CD4-positive, alpha-beta T cell treated with Interleukin-2 at 100 ng/mL for 4 hours (primary cell): ENCODE data around the gene IER2.
"Not testable (repeated sequence)": the region's sequence is repeated elsewhere in the genome, so short reads cannot be mapped to it uniquely, and the experiment has no call there.

Experiments
- DNase-seq: peaks from one replicate; pipeline ENCODE4 v3.0.0-alpha.2; 2020; ENCODE audit warnings: low spot score

Gene IER2

DNA sequence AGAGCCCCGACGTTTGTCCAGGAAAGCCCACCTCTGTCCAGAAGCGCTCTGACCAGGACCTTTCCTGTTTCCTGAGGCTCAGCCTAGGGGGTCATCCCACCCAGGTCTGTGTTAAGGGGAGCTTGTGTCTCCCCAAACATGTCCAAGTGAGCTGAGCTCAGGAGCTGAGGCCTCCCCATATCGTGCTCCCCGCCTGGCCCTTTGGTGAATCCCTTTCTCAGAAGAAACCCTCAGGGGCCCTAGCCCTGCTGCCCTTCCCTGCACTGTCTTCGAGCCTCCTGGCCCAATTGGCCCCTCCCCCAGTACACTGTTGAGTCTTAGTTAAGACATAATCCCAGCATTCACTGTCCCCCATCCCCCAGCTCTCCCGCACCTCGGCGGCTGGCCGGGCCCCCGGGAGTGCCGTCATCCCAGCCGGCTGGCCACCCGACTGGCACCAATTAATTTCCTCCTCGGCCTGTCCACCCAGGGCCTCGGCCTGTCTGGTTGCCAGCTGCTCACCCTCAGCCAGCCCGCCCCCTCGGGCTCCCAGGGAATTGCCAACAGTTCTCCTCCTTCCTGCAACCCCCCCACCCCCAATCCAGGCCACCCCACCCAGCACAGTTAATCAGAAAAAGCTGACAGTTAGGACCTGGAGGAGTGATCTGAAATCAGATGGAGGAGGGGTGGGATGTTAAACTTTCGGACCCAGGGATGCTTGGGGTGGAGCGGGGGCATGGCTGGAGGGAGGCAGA lies 13.6 kb downstream of the IER2 start:
- peak; percentile 40 for DNase-seq

DNA sequence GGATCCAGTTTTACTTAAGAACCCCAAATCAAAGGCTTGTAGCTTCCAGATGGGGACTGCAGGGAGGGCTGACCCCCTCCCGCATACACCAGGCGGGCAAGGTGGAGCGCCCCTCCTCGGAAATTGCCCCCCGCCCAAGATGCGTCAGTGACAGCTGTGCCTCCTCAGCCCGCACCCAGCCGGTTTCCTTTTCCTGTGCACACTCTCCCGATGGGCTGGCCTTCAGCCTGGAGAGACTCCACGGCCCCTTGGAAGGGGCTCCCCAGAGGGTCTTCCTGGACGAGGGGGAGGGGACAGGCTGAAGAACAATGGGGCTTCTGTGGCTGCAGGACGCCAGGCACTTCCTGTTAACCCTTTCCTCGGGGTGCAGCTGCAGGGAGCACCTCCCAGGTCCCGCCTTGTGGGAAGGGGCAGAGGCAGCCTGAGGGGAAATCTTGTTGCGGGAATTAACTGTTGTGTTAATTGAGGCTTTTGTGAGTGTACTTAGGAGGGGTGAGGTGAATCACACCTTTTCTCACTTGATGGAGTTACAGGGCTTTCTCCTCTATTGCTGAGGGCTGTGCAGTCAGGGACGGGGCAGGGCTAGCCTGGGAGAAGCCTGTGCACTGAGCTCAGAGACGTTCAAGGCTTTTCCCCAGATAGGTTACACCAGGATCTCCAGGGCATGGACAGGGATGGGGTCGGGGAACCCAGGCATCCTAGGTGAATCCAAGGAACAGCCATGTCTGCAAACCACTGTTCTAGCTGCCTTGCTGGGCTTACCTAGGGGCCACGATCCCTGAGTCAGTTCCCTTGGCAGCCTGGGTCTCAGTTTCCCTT lies 14.3 kb downstream of the IER2 start:
- peak; percentile 50 for DNase-seq

DNA sequence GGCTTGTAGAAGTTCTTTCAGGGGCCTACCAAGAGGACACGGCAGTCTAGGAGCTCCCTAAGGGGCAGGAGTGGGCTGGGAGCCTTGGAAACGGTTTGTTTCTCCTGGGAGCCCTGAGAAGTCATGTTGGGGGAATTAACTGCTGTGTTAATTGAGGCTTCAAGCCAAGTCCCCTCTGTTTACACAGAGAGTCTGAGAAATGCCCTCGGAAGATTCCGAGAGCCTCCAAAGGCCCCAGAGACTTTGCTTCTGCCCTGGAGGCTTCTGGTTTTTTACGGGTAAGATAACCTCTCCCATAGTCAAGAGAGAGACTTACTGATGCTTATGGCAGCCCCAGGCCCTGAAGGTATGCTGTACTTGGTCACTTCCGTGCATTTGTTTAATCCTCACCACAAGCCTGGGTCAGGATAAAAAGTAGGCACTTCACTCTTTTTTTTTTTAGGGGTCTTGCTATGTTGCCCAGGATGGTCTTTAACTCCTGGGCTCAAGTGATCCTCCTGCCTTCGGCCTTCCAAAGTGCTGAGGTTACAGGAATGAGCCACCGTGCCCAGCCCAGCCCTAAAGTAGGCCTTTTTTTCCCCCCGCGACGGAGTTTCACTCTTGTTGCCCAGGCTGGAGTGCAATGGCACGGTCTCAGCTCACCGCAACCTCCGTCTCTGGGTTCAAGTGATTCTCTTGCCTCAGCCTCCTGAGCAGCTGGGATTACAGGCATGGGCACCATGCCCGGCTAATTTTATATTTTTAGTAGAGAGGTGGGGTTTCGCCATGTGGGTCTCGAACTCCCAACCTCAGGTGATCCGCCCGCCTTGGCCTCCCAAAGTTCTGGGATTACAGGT lies 15.2 kb downstream of the IER2 start:
- no peak for DNase-seq

DNA sequence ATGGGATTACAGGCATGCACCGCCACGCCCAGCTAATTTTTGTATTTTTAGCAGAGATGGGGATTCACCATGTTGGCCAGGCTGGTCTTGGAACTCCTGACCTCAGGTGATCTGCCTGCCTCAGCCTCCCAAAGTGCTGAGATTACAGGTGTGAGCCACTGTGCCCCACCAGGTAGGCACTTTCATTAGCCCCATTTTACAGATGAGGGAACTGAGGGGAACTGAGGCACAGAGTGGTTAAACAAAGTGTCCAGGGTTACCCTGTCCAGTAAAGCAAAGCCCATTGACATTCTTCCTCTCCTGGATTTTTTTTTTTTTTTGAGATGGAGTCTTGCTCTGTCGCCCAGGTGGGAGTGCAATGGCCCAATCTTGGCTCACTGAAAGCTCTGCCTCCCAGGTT lies 15.9 kb downstream of the IER2 start:
- DNase-seq: not testable (repeated sequence)

DNA sequence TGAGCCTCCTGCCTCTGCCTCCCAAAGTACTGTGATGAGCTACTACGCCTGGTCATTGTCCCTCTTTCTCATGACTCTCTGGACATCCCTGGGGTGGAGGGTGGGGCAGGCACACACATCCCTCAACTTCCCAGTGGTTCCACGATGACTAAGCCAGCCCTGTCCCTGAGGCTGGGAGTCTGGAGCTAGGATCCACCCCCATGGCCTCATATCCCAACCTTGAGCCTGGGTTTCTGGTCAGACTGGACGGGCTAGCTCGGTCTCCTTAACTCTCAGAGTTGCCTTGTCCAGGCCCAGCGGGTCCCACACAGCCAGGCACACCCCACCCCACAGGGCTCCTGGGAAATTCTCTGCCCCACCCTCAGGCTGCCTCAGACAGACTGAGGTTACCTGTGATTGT lies 19.6 kb downstream of the IER2 start:
- DNase-seq: no peak

DNA sequence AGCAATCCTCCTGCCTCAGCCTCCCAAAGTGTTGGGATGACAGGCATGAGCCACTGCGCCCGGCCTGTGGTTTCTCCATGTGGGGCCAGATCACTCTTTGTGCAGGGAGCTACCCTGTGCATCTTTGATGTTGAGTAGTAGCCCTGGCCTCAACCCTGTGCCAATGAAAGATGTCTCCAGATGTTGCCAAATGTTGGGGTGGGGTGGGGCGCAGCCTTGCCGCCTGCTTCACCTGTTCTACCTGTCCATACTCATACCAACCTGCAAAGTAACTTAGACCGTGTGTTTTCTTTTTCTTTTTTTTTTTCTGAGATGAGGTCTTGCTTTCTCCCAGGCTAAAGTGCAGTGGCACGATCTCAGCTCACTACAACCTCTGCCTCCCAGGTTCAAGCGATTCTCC lies 20.9 kb downstream of the IER2 start:
- no peak for DNase-seq

DNA sequence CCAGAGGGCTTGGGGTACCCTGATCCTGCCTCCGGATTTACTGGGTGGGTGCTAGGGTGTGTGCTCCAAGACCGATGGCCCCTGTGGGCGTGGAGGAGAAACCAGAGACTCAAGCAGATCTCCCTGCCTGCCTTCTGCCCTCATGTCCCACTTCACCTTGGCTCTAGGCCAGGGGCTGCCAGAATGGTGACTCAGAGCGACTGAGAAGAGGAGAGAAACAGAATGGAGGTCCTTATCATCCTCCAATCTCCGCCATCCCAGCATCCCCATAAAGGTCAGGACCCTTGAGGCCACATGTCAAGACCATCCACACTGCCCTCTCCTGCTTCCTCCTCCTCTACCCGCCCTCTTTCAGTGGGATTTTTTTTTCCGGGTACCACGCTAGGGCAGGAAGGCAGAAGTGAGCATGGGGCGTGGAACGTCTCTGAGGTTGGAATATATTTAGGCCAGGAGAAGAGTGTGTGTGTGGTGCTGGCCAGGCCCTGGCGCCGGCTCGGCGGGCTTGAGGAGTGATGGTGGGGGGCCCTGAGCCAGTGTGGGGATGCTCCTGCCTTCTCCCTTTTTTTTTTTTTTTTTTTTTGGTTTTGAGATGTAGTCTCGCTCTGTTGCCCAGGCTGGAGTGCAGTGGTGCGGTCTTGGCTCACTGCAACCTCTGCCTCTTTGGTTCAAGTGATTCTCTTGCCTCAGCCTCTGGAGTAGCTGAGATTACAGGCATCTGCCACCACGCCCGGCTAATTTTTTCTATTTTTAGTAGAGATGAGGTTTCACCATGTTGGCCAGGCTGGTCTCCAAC lies 22.3 kb downstream of the IER2 start:
- peak; percentile 90 for DNase-seq

DNA sequence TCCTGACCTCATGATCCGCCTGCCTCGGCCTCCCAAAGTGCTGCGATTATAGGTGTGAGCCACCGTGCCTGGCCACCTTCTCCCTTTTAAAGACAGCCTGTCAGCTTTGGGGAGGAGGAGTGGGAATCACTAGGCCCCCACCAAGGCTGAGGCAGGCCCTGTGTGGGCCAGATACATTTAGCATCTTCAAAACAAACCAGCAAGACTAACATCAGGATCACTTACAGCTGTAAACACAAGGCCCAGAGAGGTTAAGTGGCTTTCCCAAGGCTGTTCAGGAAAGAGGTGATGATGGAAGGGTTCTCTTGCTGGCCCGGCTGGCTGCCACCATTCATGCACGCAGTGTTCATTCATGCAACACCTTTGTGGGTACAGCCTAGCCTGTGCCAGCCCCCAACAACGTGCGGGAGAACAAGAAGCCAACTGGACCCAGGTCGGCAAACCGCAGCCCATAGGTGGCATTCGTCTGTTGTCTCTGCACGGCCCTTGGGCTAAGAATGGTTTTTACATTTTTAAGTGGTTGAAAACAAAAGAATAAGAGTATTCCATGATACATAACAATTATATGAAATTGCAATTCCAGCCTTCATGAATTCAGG lies 23.0 kb downstream of the IER2 start:
- no peak for DNase-seq

DNA sequence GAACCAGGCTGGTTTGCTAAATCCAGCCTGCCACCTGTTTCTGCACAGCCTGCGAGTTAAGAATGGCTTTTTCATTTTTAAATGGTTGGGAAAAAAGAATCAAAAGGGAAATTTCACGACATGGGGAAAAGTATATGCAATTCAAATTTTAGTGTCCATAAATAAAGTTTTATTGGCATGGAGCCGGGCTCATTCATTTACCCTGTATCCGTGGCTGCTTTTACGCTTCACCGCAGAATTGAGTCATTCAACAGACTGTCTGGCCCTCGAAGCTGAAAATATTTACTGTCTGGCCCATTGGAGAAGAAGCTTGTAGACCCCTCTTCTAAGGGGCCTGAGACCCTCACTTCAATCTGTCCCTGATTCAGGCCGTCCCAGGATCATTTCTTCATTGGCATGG lies 26.1 kb downstream of the IER2 start:
- DNase-seq: no peak

DNA sequence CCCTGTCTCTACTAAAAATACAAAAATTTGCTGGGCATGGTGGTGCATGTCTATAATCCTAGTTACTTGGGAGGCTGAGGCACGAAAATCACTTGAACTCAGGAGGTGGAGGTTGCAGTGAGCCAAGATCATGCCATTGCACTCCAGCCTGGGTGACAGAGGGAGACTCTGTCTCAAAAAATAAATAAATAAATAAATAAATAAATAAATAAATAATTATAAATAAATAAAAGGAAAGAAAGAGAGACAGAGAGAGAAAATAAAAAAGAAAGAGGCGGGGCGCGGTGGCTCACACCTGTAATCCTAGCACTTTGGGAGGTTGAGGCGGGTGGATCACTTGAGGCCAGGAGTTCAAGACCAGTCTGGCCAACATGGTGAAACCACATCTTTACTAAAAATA lies 27.4 kb downstream of the IER2 start:
- DNase-seq: not testable (repeated sequence)

DNA sequence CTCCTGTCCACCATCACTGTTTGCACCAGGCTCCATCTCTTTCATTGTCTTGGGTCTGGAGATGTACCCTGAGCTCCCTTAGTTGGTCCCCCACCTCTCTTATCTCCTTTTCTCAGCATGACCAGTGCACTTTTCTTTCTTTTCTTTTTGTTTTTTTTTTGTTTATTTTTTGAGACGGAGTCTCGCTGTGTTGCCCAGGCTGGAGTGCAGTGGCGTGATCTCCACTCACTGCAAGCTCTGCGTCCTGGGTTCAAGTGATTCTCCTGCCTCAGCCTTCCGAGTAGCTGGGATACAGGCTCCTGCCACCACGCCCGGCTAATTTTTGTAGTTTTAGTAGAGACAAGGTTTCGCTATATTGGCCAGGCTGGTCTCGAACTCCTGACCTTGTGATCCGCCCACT lies 28.1 kb downstream of the IER2 start:
- DNase-seq: not testable (repeated sequence)

DNA sequence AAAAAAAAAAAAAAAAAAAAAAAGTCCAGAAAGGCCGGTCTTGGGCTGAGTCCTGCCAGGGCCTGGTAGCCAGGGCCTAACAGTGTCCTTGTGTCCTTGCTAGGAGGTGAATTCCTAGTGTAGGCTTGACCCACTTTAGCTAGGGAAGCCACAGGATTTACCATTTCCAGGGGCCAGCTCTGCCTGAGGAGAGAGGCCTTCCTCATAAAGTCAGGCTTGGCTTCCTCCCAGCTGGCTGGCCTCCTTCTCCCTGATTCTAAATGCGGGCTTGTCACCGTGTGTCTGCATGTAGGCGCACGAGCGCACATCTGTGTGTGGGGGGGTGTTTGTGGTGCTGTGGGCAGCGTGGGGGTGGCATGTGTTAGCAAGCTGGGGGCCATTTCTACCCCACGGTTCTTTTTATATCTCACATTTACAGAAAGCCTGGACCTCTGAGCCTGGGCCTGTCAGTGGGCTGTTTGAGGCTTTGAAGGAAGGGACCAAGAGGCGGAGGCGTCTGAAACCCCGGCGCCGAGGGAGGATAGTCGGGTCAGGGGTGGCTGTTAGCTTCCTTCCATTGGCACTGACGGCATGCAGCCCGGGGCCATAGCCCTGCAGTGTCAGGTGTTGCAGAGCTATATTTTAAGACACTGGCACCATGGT lies 31.7 kb downstream of the IER2 start:
- DNase-seq: peak; percentile 40

DNA sequence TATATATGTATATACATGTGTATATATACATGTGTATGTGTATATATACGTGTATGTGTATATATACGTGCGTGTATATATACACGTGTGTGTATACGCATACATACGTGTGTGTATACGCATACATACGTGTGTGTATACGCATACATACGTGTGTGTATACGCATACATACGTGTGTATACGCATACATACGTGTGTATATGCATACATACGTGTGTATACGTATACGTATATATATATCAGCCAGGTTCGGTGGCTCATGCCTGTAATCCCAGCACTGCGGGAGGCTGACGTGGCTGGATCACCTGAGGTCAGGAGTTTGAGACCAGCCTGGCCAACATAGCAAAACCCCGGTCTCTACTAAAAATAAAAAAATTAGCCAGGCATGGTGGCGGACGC lies 34.7 kb downstream of the IER2 start:
- not testable (repeated sequence) for DNase-seq

DNA sequence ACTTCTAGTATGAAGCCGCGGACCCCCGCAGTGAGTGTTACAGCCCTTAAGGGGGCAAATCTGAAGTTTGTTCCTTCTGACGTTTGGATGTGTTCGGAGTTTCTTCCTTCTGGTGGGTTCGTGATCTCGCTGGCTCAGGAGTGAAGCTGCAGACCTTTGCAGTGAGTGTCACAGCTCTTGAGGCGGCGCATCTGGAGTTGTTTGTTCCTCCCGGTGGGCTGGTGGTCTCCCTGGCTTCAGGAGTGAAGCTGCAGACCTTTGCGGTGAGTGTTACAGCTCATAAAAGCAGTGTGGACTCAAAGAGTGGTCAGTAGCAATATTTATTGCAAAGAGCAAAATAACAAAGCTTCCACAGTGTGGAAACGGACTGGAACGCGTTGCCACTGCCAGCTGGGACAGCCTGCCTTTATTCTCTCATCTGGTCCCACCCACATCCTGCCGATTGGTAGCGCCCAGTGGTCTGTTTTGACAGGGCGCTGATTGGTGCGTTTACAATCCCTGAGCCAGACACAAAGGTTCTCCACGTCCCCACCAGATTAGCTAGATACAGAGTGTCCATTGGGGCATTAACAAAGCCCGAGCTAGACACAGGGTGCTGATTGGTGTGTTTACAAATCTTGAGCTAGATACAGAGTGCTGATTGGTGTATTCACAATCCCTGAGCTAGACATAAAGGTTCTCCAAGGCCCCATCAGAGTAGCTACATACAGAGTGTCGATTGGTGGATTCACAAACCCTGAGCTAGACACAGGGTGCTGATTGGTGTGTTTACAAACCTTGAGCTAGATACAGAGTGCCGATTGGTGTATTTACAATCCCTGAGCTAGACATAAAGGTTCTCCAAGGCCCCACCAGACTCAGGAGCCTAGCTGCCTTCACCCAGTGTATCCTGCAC lies 35.8 kb downstream of the IER2 start:
- DNase-seq: not testable (repeated sequence)

DNA sequence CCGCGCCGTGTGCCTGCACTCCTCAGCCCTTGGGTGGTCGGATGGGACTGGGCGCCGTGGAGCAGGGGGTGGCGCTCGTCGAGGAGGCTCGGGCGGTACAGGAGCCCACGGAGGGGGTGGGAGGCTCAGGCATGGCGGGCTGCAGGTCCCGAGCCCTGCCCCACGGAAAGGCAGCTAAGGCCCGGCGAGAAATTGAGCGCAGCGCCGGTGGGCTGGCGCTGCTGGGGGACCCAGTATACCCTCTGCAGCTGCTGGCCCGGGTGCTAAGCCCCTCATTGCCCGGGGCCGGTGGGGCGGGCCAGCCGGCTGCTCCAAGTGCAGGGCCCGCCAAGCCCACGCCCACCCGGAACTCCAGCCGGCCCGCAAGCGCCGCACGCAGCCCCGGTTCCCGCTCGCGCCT lies 36.5 kb downstream of the IER2 start:
- DNase-seq: not testable (repeated sequence)

DNA sequence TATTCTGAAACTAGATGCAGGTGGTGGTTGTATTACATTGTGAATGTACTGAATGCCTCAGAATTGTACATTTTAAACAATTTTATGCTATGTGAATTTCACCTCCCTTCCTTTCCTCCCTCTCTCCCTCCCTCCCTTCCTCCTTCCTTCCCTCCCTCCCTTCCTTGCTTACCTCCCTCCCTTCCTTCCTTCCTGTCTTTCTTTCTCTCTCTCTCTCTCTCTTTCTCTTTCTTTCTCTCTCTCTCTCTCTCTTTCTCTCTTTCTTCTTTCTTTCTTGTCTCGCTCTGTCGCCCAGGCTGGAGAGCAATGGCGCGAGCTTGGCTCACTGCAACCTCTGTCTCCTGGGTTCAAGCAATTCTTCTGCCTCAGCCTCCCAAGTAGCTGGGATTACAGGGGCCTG lies 37.2 kb downstream of the IER2 start:
- no peak for DNase-seq

DNA sequence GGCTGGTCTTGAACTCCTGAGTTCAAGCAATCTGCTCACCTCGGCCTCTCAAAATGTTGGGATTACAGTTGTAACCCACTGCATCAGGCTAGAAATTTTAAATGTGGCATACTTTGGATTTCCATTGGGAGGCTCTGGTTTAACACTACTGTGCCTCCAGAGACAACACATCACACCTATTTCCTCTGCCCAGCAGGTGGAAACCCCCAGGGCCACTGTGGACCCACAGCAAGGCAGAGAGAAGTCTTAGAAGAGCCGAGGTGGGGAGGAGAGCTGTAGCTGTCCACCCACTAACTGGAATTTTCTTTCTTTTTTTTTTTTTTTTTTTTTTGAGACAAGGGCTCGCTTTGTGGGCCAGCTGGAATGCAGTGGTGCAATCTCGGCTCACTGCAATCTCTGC lies 39.4 kb downstream of the IER2 start:
- no peak for DNase-seq

DNA sequence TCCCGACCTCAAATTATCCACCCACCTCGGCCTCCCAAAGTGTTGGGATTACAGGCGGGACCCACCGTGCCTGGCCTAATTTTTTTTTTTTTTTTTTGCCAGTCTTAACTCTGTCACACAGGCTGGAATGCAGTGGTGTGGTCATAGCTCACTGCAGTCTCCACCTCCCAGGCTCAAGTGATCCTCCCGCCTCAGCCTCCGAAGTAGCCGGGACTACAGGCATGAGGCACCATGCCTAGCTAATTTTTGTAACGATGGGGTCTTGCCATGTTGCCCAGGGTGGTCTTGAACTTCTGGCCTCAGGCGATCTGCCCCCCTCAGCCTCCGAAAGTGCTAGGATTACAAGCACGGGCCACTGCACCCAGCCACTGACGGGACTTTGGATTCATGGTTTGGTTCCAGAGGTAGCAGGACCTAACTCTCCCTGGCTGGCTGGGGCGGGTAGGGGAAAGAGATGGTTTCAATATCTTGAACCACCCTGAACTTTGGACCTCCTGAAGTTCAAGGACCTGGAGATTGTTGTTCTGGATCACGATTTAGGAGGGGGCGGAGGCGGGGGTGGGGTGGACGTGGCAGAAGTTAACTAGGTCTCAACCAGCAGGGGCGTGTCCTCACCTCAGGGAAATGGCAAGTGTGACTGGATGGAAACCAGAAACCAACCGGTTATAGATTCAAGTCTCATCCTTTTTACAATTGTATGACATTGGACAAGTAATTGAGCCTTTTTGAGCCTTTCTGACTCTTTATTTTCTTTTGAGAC lies 40.8 kb downstream of the IER2 start:
- DNase-seq: no peak

DNA sequence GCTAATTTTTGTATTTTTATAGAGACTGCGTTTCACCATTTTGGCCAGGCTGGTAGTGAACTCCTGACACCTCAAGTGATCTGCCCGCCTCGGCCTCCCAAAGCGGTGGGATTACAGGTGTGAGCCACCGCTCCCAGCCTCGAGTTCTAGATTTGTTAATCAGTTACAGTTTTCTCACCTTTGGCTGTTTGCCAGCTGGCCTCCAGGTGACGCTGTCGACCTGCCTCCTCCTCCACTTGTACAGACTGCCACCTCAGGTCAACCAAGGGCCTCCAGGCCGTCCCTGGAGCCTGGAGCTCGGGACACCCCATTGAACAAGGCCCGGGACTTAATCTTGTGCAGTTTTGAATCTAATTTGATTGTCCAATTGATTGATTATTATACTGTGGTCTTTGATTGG lies 45.5 kb downstream of the IER2 start:
- DNase-seq: peak; percentile 78
